A549 (cell line): ENCODE measurements around the gene NKIRAS2. TPM values are rescaled to one million over a fixed set of nuclear protein-coding genes. Genes with fewer than 3 reads are reported as not detected.

ENCODE experiments used
- ATAC-seq, 2 experiments: fragments of 200-7000 bp in 1 of 2; fragments of >200 bp in 1 of 2; cut with Nextera tagmentation in 1 of 2; cut with Tn5 transposase in 1 of 2; 3 replicates each; pipeline versions ENCODE4 v1.8.0 to v1.9.1; 2018 to 2020; ENCODE audit warnings: mild to moderate bottlenecking in 1 of 2, moderate library complexity in 1 of 2
- CTCF ChIA-PET: fragments of 300-600 bp; sonication (Branson Sonifier 250); formaldehyde crosslinking; extraction: SDS; loops from one replicate; lab custom pipeline; 2021; ENCODE audit warnings: antibody characterized with exemption, inconsistent platforms; lab: Yijun Ruan, JAX
- POLR2A ChIA-PET: fragments of 350-600 bp; formaldehyde crosslinking; extraction: SDS; loops from one replicate; lab custom pipeline; 2021; ENCODE audit warnings: antibody characterized with exemption, inconsistent platforms; lab: Yijun Ruan, JAX
- DNase-seq, 2 experiments: peaks; one replicate each; pipeline versions ENCODE4 v3.0.0 to v3.0.0-alpha.2; 2011 to 2016; ENCODE audit warnings: low read depth in 1 of 2, low spot score in 1 of 2
- FAIRE-seq: peaks from 2 replicates; lab custom pipeline; 2011; peaks lifted over from hg19 to GRCh38; lab: Jason Lieb, UNC
- H3K27ac ChIP-seq, 2 experiments: fragments of >200 bp; sonication (Bioruptor Twin); formaldehyde crosslinking; 3 replicates each; pipeline ENCODE4 v1.5.1; 2016 to 2017
- H3K4me1 ChIP-seq: fragments of >200 bp; sonication (Bioruptor Twin); formaldehyde crosslinking; 3 replicates; pipeline ENCODE4 v1.6.1; 2016
- H3K4me2 ChIP-seq: fragments of >200 bp; sonication (Bioruptor Twin); formaldehyde crosslinking; 3 replicates; pipeline ENCODE4 v1.6.1; 2016
- H3K4me3 ChIP-seq: fragments of >200 bp; sonication (Bioruptor Twin); formaldehyde crosslinking; 3 replicates; pipeline ENCODE4 v1.5.1; 2016
- H3K9me3 ChIP-seq: fragments of >200 bp; sonication (Bioruptor Twin); formaldehyde crosslinking; 3 replicates; pipeline ENCODE4 v1.6.1; 2016
- CBX8 ChIP-seq: fragments of 200-600 bp; sonication (generic); IDR thresholded peaks from 2 replicates; pipeline ENCODE4 v1.6.1; 2016
- CHD2 ChIP-seq: fragments of 150-350 bp; IDR thresholded peaks from 2 replicates; pipeline ENCODE4 v1.6.1; 2014; ENCODE audit warnings: low read length; ENCODE audit not compliant: partially characterized antibody
- EHF ChIP-seq: fragments of 250-450 bp; sonication (Bioruptor Pico); IDR thresholded peaks from 2 replicates; pipeline ENCODE4 v1.5.0; 2020; ENCODE audit warnings: mild to moderate bottlenecking
- ESRRA ChIP-seq: fragments of 150-350 bp; IDR thresholded peaks from 2 replicates; pipeline ENCODE4 v1.6.1; 2014; ENCODE audit warnings: mild to moderate bottlenecking, low read length, borderline replicate concordance
- FOSB ChIP-seq: fragments of 250-450 bp; sonication (Bioruptor Pico); IDR thresholded peaks from 2 replicates; pipeline ENCODE4 v1.5.0; 2020; ENCODE audit warnings: mild to moderate bottlenecking, moderate library complexity
- FOXS1 ChIP-seq: fragments of 250-450 bp; sonication (Bioruptor Pico); IDR thresholded peaks from 2 replicates; pipeline ENCODE4 v1.5.0; 2020; ENCODE audit warnings: mild to moderate bottlenecking, moderate library complexity
- GATA3 ChIP-seq: IDR thresholded peaks from 2 replicates; pipeline ENCODE4 v1.6.1; 2012; ENCODE audit warnings: borderline replicate concordance
- HOXB13 ChIP-seq: fragments of 250-450 bp; sonication (Bioruptor Pico); IDR thresholded peaks from 2 replicates; pipeline ENCODE4 v1.5.0; 2020; ENCODE audit warnings: low read depth, mild to moderate bottlenecking, moderate library complexity
- JUN ChIP-seq, 2 experiments: fragments of >200 bp; sonication (Bioruptor Twin); formaldehyde crosslinking; IDR thresholded peaks; 2 replicates in 1 of 2; 3 replicates in 1 of 2; pipeline ENCODE4 v1.6.1; 2016 to 2017
- MAFK ChIP-seq: fragments of 450-650 bp; IDR thresholded peaks from 2 replicates; pipeline ENCODE4 v1.6.1; 2014; ENCODE audit not compliant: partially characterized antibody
- NPAS2 ChIP-seq: fragments of 250-450 bp; sonication (Bioruptor Pico); IDR thresholded peaks from 2 replicates; pipeline ENCODE4 v1.8.0; 2022; ENCODE audit warnings: mild to moderate bottlenecking, moderate library complexity, borderline replicate concordance
- PHF8 ChIP-seq: fragments of 200-600 bp; sonication (generic); IDR thresholded peaks from 2 replicates; pipeline ENCODE4 v1.6.1; 2016; ENCODE audit warnings: low read depth, mild to moderate bottlenecking, antibody characterized with exemption, moderate library complexity, borderline replicate concordance
- RARB ChIP-seq: fragments of 250-450 bp; sonication (Bioruptor Pico); IDR thresholded peaks from 2 replicates; pipeline ENCODE4 v1.8.0; 2021; ENCODE audit warnings: mild to moderate bottlenecking, moderate library complexity
- TFCP2L1 ChIP-seq: fragments of 250-450 bp; sonication (Bioruptor Pico); IDR thresholded peaks from 2 replicates; pipeline ENCODE4 v1.5.0; 2021; ENCODE audit warnings: mild to moderate bottlenecking
- ZC3H11A ChIP-seq: fragments of 450-650 bp; IDR thresholded peaks from 2 replicates; pipeline ENCODE4 v1.6.1; 2014; ENCODE audit warnings: antibody characterized with exemption, mild to moderate bottlenecking
- ZFP36 ChIP-seq: fragments of 450-650 bp; IDR thresholded peaks from 2 replicates; pipeline ENCODE4 v1.6.1; 2014; ENCODE audit warnings: borderline replicate concordance; ENCODE audit not compliant: partially characterized antibody
- ZNF302 ChIP-seq: fragments of 250-450 bp; sonication (Bioruptor Pico); IDR thresholded peaks from 2 replicates; pipeline ENCODE4 v1.9.0; 2021; ENCODE audit warnings: inconsistent platforms, mild to moderate bottlenecking, moderate library complexity
- ZSCAN20 ChIP-seq: fragments of 250-450 bp; sonication (Bioruptor Pico); IDR thresholded peaks from 2 replicates; pipeline ENCODE4 v1.8.0; 2022; ENCODE audit warnings: mild to moderate bottlenecking, moderate library complexity
- WGBS: methylation state at CpG from one replicate; pipeline ENCODE4 v1.1.6; 2017; ENCODE audit errors: missing lambda C conversion rate; 5-methylcytosine and 5-hydroxymethylcytosine counted together
- polyA plus RNA-seq, 4 experiments: library from polyadenylated mRNA; depleted of rRNA in 3 of 4; stranded (reverse); fragments of >200 nt; fragmentation: RNase III in 1 of 4; extraction: RNeasy Plus Mini Kit Qiagen cat#74134 plus additional on column Dnase treatment in 1 of 4; gene quantifications; 2 replicates in 3 of 4; 3 replicates in 1 of 4; pipeline ENCODE4 v1.2.3, GENCODE V29; 2011 to 2017
- TF ChIP-seq, protein P1 (sequence below): fragments of 250-450 bp; sonication (Bioruptor Pico); IDR thresholded peaks from 2 replicates; pipeline ENCODE4 v1.5.0; 2021; ENCODE audit warnings: mild to moderate bottlenecking, moderate library complexity, borderline replicate concordance
- TF ChIP-seq, protein P2 (sequence below): fragments of 250-450 bp; sonication (Bioruptor Pico); IDR thresholded peaks from 2 replicates; pipeline ENCODE4 v1.5.0; 2020; ENCODE audit warnings: low read depth, mild to moderate bottlenecking, moderate library complexity
- TF ChIP-seq, protein P3 (sequence below): fragments of 450-650 bp; IDR thresholded peaks from 2 replicates; pipeline ENCODE4 v1.6.1; 2014; ENCODE audit warnings: antibody characterized with exemption

The NKIRAS2 gene
- polyA plus RNA-seq, 2 of the 4 experiments (the other 2 are of a cell fraction), result 48.0 to 52.2 TPM

DNA sequence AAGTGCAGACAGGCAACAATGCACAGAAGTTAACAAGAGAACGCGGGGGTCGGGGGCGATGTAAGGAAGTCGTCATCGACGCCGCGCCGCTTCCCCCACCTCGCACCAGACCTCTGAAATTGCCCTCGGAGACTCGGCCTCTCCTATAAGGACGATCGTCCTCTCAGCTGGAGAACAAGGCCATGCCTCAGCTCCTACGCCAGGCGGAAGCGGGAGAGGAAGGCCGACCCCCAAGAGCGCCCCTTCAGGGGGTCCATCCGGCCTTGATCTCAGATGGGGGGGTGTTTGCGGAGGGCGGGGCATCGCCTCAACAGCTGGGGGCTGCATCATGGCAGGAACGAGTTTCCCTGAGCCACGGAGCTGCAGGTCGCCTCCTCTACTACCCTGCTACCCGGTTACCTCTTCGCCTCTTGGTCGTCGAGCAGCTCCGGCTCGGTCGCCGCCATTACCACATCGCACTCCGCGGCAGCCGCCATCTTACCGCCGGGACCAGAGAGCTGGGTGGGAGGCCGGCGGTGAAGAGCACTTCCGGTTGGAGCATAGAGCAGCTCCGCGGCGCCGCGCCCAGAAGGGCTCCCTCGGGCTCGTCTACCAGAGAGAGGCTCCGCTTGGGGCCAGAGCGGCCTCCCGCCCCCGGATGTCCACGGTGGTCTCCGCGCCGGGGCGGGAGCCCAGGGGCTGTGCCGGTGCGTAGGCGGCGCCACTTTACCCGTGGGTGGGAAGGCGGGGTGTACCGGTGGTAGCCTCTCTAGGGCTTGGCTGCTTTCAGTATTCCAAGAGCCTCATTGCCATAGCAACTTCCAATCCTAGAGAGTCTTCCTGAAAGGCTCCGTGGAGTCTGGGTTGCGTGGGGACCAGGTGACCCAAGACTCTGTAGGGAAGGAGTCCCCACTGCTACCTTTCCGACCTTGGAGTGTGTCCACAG lies 2.7 kb upstream of the NKIRAS2 start, which contains the start of gene DNAJC7 (continued):
- TF ChIP-seq, protein P1, sequence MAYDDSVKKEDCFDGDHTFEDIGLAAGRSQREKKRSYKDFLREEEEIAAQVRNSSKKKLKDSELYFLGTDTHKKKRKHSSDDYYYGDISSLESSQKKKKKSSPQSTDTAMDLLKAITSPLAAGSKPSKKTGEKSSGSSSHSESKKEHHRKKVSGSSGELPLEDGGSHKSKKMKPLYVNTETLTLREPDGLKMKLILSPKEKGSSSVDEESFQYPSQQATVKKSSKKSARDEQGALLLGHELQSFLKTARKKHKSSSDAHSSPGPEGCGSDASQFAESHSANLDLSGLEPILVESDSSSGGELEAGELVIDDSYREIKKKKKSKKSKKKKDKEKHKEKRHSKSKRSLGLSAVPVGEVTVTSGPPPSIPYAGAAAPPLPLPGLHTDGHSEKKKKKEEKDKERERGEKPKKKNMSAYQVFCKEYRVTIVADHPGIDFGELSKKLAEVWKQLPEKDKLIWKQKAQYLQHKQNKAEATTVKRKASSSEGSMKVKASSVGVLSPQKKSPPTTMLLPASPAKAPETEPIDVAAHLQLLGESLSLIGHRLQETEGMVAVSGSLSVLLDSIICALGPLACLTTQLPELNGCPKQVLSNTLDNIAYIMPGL (CRISPR knock-in tag), result peak; percentile 87
- TF ChIP-seq TFCP2L1, result 0 out of 2 replicates have a peak, but pooled peaks have one; percentile 19
- TF ChIP-seq ZFP36, result no peak
- TF ChIP-seq, all 56 proteins: peak for 14

DNA sequence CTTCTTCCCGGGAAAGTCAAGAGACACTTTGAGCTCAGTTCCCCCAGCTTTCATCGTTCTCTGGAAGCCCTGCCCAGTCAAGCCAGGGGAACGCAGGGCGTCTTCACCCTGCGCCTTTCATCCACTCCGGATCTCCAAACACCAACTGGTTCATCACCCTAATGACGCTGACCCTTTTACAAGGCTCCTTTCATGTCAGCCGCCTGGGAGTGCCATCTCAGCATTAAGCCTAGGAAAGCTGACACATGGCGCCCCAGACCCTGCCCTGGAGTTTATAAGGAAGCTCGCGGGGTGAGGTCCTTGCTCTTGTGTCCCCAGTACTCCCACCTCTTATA lies 2.1 kb upstream of the NKIRAS2 start:
- peak overlapping the region; percentile 84 for H3K4me2 ChIP-seq
- TF ChIP-seq ZSCAN20 (CRISPR knock-in tag) (no peak), MAFK (peak; percentile 73)
- DNase-seq, result no peak
- FAIRE-seq, result no peak
- CTCF ChIA-PET, result interaction anchor here (0.6 to 19.4 kb wide), 15 partner anchors 8 to 120 kb away, joined by 3 to 658 read pairs (median 8); partner anchors contain the start of genes CNP, DHX58, HSPB9 and KAT2A
- WGBS, result 23% methylated on average over 11 of the region's 11 CpGs
- POLR2A ChIA-PET, result interaction anchor here (0.6 to 2.3 kb wide), 23 partner anchors 9 to 502 kb away, joined by 3 to 27 read pairs (median 4); partner anchors contain the start of genes CNP, ODAD4 and STAT5A
- H3K27ac ChIP-seq, result peak overlapping the region; percentile 93 to 94
- no peaks in the 10 kb centered on the region for H3K9me3 ChIP-seq
- peaks cover 25% of the 10 kb centered on the region for H3K4me1 ChIP-seq
- H3K4me3 ChIP-seq, result peak overlapping the region; percentile 72
- ATAC-seq, result no peak; a peak in 1 of 6 replicates

DNA sequence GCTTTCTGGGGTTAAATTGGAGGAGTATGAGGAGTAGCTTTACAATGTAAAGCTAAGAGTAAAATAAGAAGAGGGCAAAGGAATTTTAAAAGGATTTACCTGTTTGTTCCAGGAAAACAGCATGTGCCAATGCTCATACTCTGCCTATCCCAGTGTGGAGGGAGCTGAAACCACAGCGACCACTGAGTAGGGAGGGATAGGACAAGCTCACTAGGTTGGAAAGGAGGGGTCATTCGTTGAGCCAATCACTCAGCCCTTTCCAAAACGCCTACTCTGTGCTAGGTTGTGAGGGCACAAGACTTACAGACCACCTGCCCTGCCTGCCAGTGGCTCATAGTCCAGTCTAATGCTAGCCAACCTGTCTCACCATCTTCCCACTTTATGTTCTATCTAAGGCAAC lies 1.6 kb upstream of the NKIRAS2 start:
- no peak for DNase-seq
- Histone ChIP-seq H3K4me1 (peaks cover 25% of the 10 kb centered on the region), H3K4me2 (peak overlapping the region; percentile 84), H3K9me3 (no peaks in the 10 kb centered on the region), H3K27ac (peak overlapping the region; percentile 93 to 94)
- ChIA-PET CTCF (interaction anchor here (0.8 to 19.4 kb wide), 14 partner anchors 8 to 509 kb away, joined by 3 to 658 read pairs (median 8); partner anchors contain the start of genes CNP, DHX58, HSPB9 and KAT2A), POLR2A (interaction anchor here (0.7 to 2.3 kb wide), 15 partner anchors 8 to 501 kb away, joined by 3 to 27 read pairs (median 5); partner anchors contain the start of genes CNP, ODAD4 and STAT5A)
- 43% methylated on average over 3 of the region's 3 CpGs for WGBS
- ATAC-seq, result no peak
- no peak for FAIRE-seq
- TF ChIP-seq ZSCAN20 (CRISPR knock-in tag), result no peak
- no peak for TF ChIP-seq RARB (CRISPR knock-in tag)
- TF ChIP-seq PHF8, result no peak
- TF ChIP-seq ZNF302, result no peak
- no peak for TF ChIP-seq JUN (IDR thresholded peaks at IDR 0.05)
- TF ChIP-seq ZC3H11A, result no peak
- TF ChIP-seq HOXB13 (CRISPR knock-in tag), result no peak
- no peak for TF ChIP-seq FOXS1 (CRISPR knock-in tag)
- no peak for TF ChIP-seq CBX8
- TF ChIP-seq, protein P2, sequence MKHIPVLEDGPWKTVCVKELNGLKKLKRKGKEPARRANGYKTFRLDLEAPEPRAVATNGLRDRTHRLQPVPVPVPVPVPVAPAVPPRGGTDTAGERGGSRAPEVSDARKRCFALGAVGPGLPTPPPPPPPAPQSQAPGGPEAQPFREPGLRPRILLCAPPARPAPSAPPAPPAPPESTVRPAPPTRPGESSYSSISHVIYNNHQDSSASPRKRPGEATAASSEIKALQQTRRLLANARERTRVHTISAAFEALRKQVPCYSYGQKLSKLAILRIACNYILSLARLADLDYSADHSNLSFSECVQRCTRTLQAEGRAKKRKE, result no peak
- TF ChIP-seq NPAS2 (CRISPR knock-in tag), result no peak
- no peak for TF ChIP-seq ESRRA
- no peak for TF ChIP-seq FOSB (CRISPR knock-in tag)
- TF ChIP-seq GATA3, result no peak
- no peak for TF ChIP-seq EHF (CRISPR knock-in tag)
- no peak for TF ChIP-seq CHD2
- TF ChIP-seq, protein P3, sequence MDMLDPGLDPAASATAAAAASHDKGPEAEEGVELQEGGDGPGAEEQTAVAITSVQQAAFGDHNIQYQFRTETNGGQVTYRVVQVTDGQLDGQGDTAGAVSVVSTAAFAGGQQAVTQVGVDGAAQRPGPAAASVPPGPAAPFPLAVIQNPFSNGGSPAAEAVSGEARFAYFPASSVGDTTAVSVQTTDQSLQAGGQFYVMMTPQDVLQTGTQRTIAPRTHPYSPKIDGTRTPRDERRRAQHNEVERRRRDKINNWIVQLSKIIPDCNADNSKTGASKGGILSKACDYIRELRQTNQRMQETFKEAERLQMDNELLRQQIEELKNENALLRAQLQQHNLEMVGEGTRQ, result no peak
- TF ChIP-seq, all 56 proteins: peak for 0
- H3K4me3 ChIP-seq, result peak overlapping the region; percentile 72
